GM12878 (cell line): Measurements from ENCODE around the gene TUBB1.

Experiments
- ATF3 ChIP-seq: IDR thresholded peaks from 2 replicates; pipeline ENCODE4 v1.6.1; 2011; ENCODE audit warnings: low read depth, mild to moderate bottlenecking, low read length, moderate library complexity, borderline replicate concordance; ENCODE audit errors: extremely low read depth
- CTCF ChIP-seq, 3 experiments: IDR thresholded peaks in 2 of 3; conservative IDR thresholded peaks in 1 of 3; 2 replicates each; pipeline ENCODE4 v1.5.1; 2011; ENCODE audit warnings: low read depth in 3 of 3, low read length in 3 of 3, mild to moderate bottlenecking in 3 of 3, control low read depth in 2 of 3, moderate library complexity in 2 of 3, inconsistent platforms in 1 of 3, mixed read lengths in 1 of 3; ENCODE audit not compliant: control insufficient read depth in 2 of 3, insufficient read depth in 1 of 3; ENCODE audit errors: extremely low read depth in 1 of 3
- E2F8 ChIP-seq: fragments of 450-650 bp; IDR thresholded peaks from 2 replicates; pipeline ENCODE4 v1.6.1; 2018; ENCODE audit warnings: mild to moderate bottlenecking, low read depth, moderate library complexity; ENCODE audit not compliant: partially characterized antibody
- HDAC6 ChIP-seq: fragments of 200-600 bp; sonication (generic); IDR thresholded peaks from one replicate; pipeline ENCODE4 v1.8.0; 2017; ENCODE audit warnings: antibody characterized with exemption; ENCODE audit not compliant: unreplicated experiment
- JUNB ChIP-seq: IDR thresholded peaks from 2 replicates; pipeline ENCODE4 v1.6.1; 2016; ENCODE audit warnings: antibody characterized with exemption, mild to moderate bottlenecking
- JUND ChIP-seq: IDR thresholded peaks from 2 replicates; pipeline ENCODE4 v1.6.1; 2012; ENCODE audit warnings: low read depth, mild to moderate bottlenecking, low read length, improper control_type of control experiment, moderate library complexity
- MAX ChIP-seq: IDR thresholded peaks from 2 replicates; pipeline ENCODE4 v1.6.1; 2012; ENCODE audit warnings: low read depth, low read length, improper control_type of control experiment
- PRDM15 ChIP-seq: fragments of 450-650 bp; formaldehyde crosslinking; IDR thresholded peaks from 2 replicates; pipeline ENCODE4 v1.4.0; 2020; ENCODE audit warnings: mild to moderate bottlenecking, moderate library complexity
- ZZZ3 ChIP-seq: IDR thresholded peaks from 2 replicates; pipeline ENCODE4 v1.6.1; 2011; ENCODE audit warnings: low read depth; ENCODE audit not compliant: control insufficient read depth, insufficient read length

- no peak for TF ChIP-seq ZZZ3
- TF ChIP-seq JUND: no peak
- TF ChIP-seq CTCF (IDR thresholded peaks at IDR 0.05 in 2 of 3, conservative IDR thresholded peaks at IDR 0.05 in 1 of 3; ENCODE audit: control insufficient read depth in 2 of 3, extremely low read depth in 1 of 3, insufficient read depth in 1 of 3, low read depth in 3 of 3, low read length in 3 of 3): no peak
- no peak for TF ChIP-seq E2F8
- no peak for TF ChIP-seq PRDM15
- TF ChIP-seq ATF3: no peak
- no peak for TF ChIP-seq MAX
- no peak for TF ChIP-seq JUNB
- no peak for TF ChIP-seq HDAC6
Observed at GRCh38 chr20:59063358-59064213, 44.4 kb downstream of the TUBB1 start.
